HEK293T (cell line): ENCODE data around the gene ATP2A2.

Experiments used
- BHLHE40 ChIP-seq: fragments of 450-650 bp; IDR thresholded peaks from 2 replicates; pipeline ENCODE4 v1.6.1; 2016; ENCODE audit warnings: mild to moderate bottlenecking, moderate library complexity, borderline replicate concordance
- ELF4 ChIP-seq: fragments of 450-650 bp; IDR thresholded peaks from 2 replicates; pipeline ENCODE4 v1.6.1; 2017; ENCODE audit warnings: antibody characterized with exemption
- FOXA1 ChIP-seq: fragments of 450-650 bp; IDR thresholded peaks from 2 replicates; pipeline ENCODE4 v1.6.1; 2016; ENCODE audit warnings: mild to moderate bottlenecking
- FOXK2 ChIP-seq: fragments of 450-650 bp; IDR thresholded peaks from 2 replicates; pipeline ENCODE4 v1.6.1; 2016; ENCODE audit warnings: mild to moderate bottlenecking
- FOXM1 ChIP-seq: fragments of 450-650 bp; IDR thresholded peaks from 2 replicates; pipeline ENCODE4 v1.6.1; 2017; ENCODE audit warnings: mild to moderate bottlenecking, borderline replicate concordance
- HDGF ChIP-seq: fragments of 450-650 bp; IDR thresholded peaks from 2 replicates; pipeline ENCODE4 v1.6.1; 2017; ENCODE audit warnings: antibody characterized with exemption, borderline replicate concordance
- LEF1 ChIP-seq: fragments of 450-650 bp; IDR thresholded peaks from 2 replicates; pipeline ENCODE4 v1.6.1; 2017; ENCODE audit warnings: mild to moderate bottlenecking, borderline replicate concordance
- NFRKB ChIP-seq: fragments of 450-650 bp; IDR thresholded peaks from 2 replicates; pipeline ENCODE4 v1.6.1; 2016; ENCODE audit warnings: mild to moderate bottlenecking, moderate library complexity
- PKNOX1 ChIP-seq: fragments of 450-650 bp; IDR thresholded peaks from 2 replicates; pipeline ENCODE4 v1.6.1; 2016
- SP1 ChIP-seq: fragments of 450-650 bp; IDR thresholded peaks from 2 replicates; pipeline ENCODE4 v1.6.1; 2017
- SUZ12 ChIP-seq: fragments of 450-650 bp; IDR thresholded peaks from 2 replicates; pipeline ENCODE4 v1.6.1; 2016; ENCODE audit warnings: mild to moderate bottlenecking
- TARDBP ChIP-seq: fragments of 450-650 bp; IDR thresholded peaks from 2 replicates; pipeline ENCODE4 v1.6.1; 2016

DNA sequence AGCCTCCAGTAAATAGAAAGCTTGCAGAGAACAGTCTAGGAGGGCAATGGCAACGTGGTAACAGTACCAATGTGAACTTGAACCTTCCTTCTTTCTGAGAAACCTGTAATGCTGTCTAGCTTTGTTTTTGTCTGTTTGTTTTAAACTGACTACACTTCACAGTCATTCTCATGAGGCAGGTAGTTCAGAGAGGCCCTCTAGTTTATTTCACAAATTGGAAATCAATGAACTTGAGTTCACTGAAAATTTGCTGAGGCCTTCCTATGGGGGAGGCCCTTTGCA lies 2.9 kb upstream of the ATP2A2 start:
- TF ChIP-seq SP1 = no peak
- TF ChIP-seq FOXM1 = no peak
- TF ChIP-seq BHLHE40 = no peak
- TF ChIP-seq FOXA1 = no peak
- no peak for TF ChIP-seq ELF4
- TF ChIP-seq FOXK2 = no peak
- TF ChIP-seq LEF1 = no peak
- no peak for TF ChIP-seq HDGF
- no peak for TF ChIP-seq TARDBP
- no peak for TF ChIP-seq PKNOX1
- TF ChIP-seq NFRKB = no peak
- no peak for TF ChIP-seq SUZ12
